Lung (tissue), 12 donors: ENCODE data around the gene SUPT4H1. TPM values are rescaled to one million over a fixed set of nuclear protein-coding genes. Genes with fewer than 3 reads are reported as not detected.

Experiments
- ATAC-seq: fragments of 200-7000 bp; cut with Tn5 transposase; one replicate; pipeline ENCODE4 v1.9.1; 2020; ENCODE audit warnings: moderate number of reproducible peaks; ENCODE audit not compliant: insufficient read depth, low FRiP score
- DNase-seq, 3 donors: peaks; one replicate each; pipeline ENCODE4 v3.0.0-alpha.2; 2013 to 2017
- H3K27ac ChIP-seq, 2 donors: one replicate each; pipeline ENCODE4 v1.5.1; 2013; ENCODE audit warnings: mild to moderate bottlenecking in 2 of 2, moderate library complexity in 2 of 2, control low read depth in 1 of 2, inconsistent platforms in 1 of 2, low read depth in 1 of 2, low read length in 1 of 2
- H3K27me3 ChIP-seq, 3 donors: one replicate each; pipeline ENCODE4 v1.5.1; 2013; ENCODE audit warnings: low read length in 2 of 3; ENCODE audit not compliant: control insufficient read depth in 3 of 3, insufficient read depth in 3 of 3
- H3K36me3 ChIP-seq, 4 donors: one replicate each; pipeline ENCODE4 v1.5.1; 2013; ENCODE audit warnings: low read length in 4 of 4, mild to moderate bottlenecking in 1 of 4, moderate library complexity in 1 of 4; ENCODE audit not compliant: control insufficient read depth in 4 of 4, insufficient read depth in 4 of 4
- H3K4me1 ChIP-seq, 5 donors: one replicate each; pipeline ENCODE4 v1.5.1; 2013; ENCODE audit warnings: low read length in 5 of 5, mild to moderate bottlenecking in 2 of 5, moderate library complexity in 1 of 5; ENCODE audit not compliant: control insufficient read depth in 5 of 5, insufficient read depth in 5 of 5
- H3K4me3 ChIP-seq: one replicate; pipeline ENCODE4 v1.5.1; 2013; ENCODE audit warnings: mild to moderate bottlenecking, control low read depth, moderate library complexity
- H3K9ac ChIP-seq, 2 donors: one replicate each; pipeline ENCODE4 v1.5.1; 2013; ENCODE audit warnings: low read length in 2 of 2, control low read depth in 1 of 2; ENCODE audit not compliant: insufficient read depth in 1 of 2
- H3K9me3 ChIP-seq, 4 donors: one replicate each; pipeline ENCODE4 v1.5.1; 2013; ENCODE audit warnings: low read length in 3 of 4, mild to moderate bottlenecking in 1 of 4, moderate library complexity in 1 of 4; ENCODE audit not compliant: control insufficient read depth in 4 of 4, insufficient read depth in 3 of 4
- WGBS, 2 donors: extraction: QIAGEN DNeasy Blood & Tissue Kit; methylation state at CpG; one replicate each; pipeline ENCODE4 v1.1.7; 2013; 5-methylcytosine and 5-hydroxymethylcytosine counted together
- polyA plus RNA-seq, 2 donors: library from polyadenylated mRNA; stranded (reverse); fragments of 200-250 nt; gene quantifications; one replicate each; pipeline ENCODE4 v1.2.1, GENCODE V29; 2013
- total RNA-seq, 2 donors: library from RNA; depleted of rRNA in 1 of 2; stranded (reverse); fragments of >200 nt in 1 of 2; gene quantifications; one replicate each; pipeline ENCODE4 v1.2.1, GENCODE V29; 2014 to 2021
- TF ChIP-seq, protein P1 (sequence below): IDR thresholded peaks from 2 replicates; pipeline ENCODE4 v1.5.1; 2012; ENCODE audit warnings: mild to moderate bottlenecking; ENCODE audit errors: control extremely low read depth, extremely low read depth
- donor health status: control.
- donor health status: control.
- donor health status: Bipolar disorder and iron deficiency.
- donor health status: healthy.
- donor health status: DM: yes; HTN: yes; CAD: no.

Gene SUPT4H1
- total and polyA plus RNA-seq, 4 donors: 54.6 to 97.5 (median 67.4) TPM

DNA sequence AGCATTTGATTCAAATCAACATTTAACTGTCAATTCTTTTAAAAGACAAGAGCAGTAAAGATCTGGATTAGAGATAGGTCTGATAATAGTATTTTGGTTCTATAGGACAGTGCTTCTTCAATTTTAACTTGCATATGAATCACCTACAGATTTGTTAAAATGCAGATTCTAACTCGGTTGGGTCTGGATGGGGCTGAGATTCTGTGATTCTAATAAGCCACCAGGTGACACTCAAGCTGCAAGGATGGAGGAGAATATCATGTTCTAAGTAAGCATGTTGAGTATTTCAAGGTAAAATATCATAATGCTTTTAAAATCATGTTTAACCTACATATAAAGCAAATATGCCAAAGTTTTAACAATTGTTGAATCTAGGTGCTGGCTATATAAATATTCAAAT, 39.2 kb downstream of the SUPT4H1 start:
- Histone ChIP-seq H3K9ac (no peak overlapping the region), H3K36me3 (peaks cover 0 to 9% (median 0%) of the 10 kb centered on the region in 4 donors), H3K27me3 (no peaks in the 10 kb centered on the region), H3K4me1 (no peaks in the 10 kb centered on the region), H3K9me3 (no peaks in the 10 kb centered on the region), H3K4me3 (no peak overlapping the region), H3K27ac (no peak overlapping the region)
- WGBS, 2 donors: 62 to 66% methylated on average over 1 of the region's 1 CpG
- TF ChIP-seq, protein P1, sequence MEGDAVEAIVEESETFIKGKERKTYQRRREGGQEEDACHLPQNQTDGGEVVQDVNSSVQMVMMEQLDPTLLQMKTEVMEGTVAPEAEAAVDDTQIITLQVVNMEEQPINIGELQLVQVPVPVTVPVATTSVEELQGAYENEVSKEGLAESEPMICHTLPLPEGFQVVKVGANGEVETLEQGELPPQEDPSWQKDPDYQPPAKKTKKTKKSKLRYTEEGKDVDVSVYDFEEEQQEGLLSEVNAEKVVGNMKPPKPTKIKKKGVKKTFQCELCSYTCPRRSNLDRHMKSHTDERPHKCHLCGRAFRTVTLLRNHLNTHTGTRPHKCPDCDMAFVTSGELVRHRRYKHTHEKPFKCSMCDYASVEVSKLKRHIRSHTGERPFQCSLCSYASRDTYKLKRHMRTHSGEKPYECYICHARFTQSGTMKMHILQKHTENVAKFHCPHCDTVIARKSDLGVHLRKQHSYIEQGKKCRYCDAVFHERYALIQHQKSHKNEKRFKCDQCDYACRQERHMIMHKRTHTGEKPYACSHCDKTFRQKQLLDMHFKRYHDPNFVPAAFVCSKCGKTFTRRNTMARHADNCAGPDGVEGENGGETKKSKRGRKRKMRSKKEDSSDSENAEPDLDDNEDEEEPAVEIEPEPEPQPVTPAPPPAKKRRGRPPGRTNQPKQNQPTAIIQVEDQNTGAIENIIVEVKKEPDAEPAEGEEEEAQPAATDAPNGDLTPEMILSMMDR: no peak
- DNase-seq (no peak), ATAC-seq (no peak)

DNA sequence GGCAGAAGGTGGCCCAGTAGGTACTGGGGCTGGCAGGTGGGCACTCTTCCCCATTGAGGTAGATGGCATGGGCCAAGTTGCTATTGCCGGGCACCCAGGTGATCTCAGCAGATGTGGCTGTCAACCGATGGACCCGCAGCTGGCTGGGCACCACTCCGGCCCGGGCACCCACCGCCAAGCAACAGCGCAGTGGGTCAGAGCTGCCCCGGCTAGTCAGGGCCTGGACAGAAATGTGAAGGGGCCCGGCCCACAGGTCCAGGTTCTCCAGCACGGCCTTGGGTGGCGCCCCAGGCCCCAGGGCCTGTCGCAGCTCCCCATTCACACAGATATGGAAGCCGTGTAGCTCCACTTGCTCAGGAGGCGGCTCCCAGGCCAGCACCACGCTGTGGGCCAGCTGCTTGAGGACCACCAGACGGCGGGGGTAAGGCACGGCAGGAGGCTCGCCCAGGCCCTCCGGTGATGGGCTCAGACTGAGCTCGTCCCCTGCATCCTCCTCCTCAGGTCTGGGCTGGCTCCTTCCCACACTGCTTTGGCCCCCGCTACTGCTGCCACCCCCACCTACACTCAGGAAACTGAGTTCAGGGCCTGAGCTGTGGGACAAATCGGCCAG, 39.9 kb downstream of the SUPT4H1 start:
- no peak overlapping the region for H3K4me3 ChIP-seq
- H3K27me3 ChIP-seq: no peaks in the 10 kb centered on the region
- TF ChIP-seq, protein P1: no peak
- no peak overlapping the region for H3K27ac ChIP-seq
- WGBS, 2 donors: 89 to 93% methylated on average over 23 of the region's 23 CpGs
- H3K9ac ChIP-seq: no peak overlapping the region
- no peaks in the 10 kb centered on the region for H3K9me3 ChIP-seq
- ATAC-seq: no peak
- H3K36me3 ChIP-seq: peaks cover 0 to 16% (median 0%) of the 10 kb centered on the region in 4 donors
- H3K4me1 ChIP-seq: no peaks in the 10 kb centered on the region
- DNase-seq: no peak

DNA sequence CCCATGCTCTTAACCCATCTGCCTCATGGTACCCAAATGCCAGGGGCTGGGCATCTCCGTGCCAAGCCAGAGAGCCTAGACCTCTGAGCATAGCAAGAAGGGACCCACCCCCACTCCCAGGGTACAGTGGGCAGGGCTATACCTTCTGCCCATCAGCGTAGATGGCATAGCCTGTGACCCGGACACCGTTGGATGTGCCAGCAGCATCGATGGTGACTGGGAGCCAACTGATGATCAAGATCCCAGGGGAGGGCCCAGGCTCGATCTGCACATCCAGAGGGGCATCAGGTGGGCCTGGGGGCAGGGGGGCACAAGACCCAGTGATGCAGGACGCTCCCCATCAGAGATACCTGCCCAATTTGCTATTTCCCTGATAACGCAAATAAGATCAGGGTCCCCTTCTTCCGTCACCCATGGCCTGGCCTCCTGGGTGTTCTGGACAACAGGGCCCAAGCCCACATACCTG, 40.5 kb downstream of the SUPT4H1 start:
- H3K4me3 ChIP-seq: no peak overlapping the region
- WGBS, 2 donors: 92 to 96% methylated on average over 9 of the region's 9 CpGs
- DNase-seq: no peak
- peaks cover 0 to 16% (median 0%) of the 10 kb centered on the region in 4 donors for H3K36me3 ChIP-seq
- TF ChIP-seq, protein P1: no peak
- H3K27me3 ChIP-seq: no peaks in the 10 kb centered on the region
- H3K9me3 ChIP-seq: no peaks in the 10 kb centered on the region
- H3K4me1 ChIP-seq: no peaks in the 10 kb centered on the region
- no peak overlapping the region for H3K9ac ChIP-seq
- H3K27ac ChIP-seq: no peak overlapping the region
- no peak for ATAC-seq
